ENCODE results near the gene TAS2R50.
"Not testable (repeated sequence)": the region's sequence is repeated elsewhere in the genome, so short reads cannot be mapped to it uniquely, and the experiment has no call there.

Gene TAS2R50

GRCh38 chr12:10986812-10987211 lies at the start of gene TAS2R50:
TAS2R50 (minus strand) TSS chr12:10986912; CDS start chr12:10986860, 52 bp downstream.
- peaks cover 8% of the 10 kb centered on the region; the same call in 1 of the 2 replicates for H3K36me3 ChIP-seq
- no peak within 1 kb of the TSS for H3K4me3 ChIP-seq
- no peak within 1 kb of the TSS for H3K4me2 ChIP-seq
- no peak for TF ChIP-seq Cebpa-rat (IDR thresholded peaks at IDR 0.05)
- H4K20me1 ChIP-seq: peaks cover 10% of the 10 kb centered on the region; the same call in 1 of the 2 replicates
- no peak within 1 kb of the TSS for H3K9ac ChIP-seq
- H3K27me3 ChIP-seq: no peaks in the 10 kb centered on the region
- no peak within 1 kb of the TSS for H3K27ac ChIP-seq
- H3K9me3 ChIP-seq: peaks cover 10% of the 10 kb centered on the region
- H3K4me1 ChIP-seq: peaks cover 15% of the 10 kb centered on the region

- H3K4me1 ChIP-seq, H4K20me1 ChIP-seq, H3K4me3 ChIP-seq, H3K9ac ChIP-seq, H3K27ac ChIP-seq, H3K27me3 ChIP-seq, H3K9me3 ChIP-seq, H3K4me2 ChIP-seq: not testable (repeated sequence)
- H3K36me3 ChIP-seq: peaks cover 25% of the 10 kb centered on the region
Observed at GRCh38 chr12:11033959-11034358, 47.2 kb upstream of the TAS2R50 start.

GRCh38 chr12:11031307-11031706 lies 44.6 kb upstream of the TAS2R50 start, which contains the start of gene TAS2R31:
TAS2R31 (minus strand) TSS chr12:11031407; CDS start chr12:11031335, 72 bp downstream.
- Histone ChIP-seq H3K27me3 (no peaks in the 10 kb centered on the region), H3K27ac (no peak within 1 kb of the TSS), H3K4me3 (no peak within 1 kb of the TSS), H3K4me2 (no peak within 1 kb of the TSS), H3K9me3 (peaks cover 5% of the 10 kb centered on the region), H3K4me1 (no peaks in the 10 kb centered on the region), H3K36me3 (peaks cover 38% of the 10 kb centered on the region), H3K9ac (no peak within 1 kb of the TSS), H4K20me1 (no peaks in the 10 kb centered on the region)
- no peak for TF ChIP-seq Cebpa-rat (IDR thresholded peaks at IDR 0.05)

- peaks cover 24% of the 10 kb centered on the region for H3K36me3 ChIP-seq
- H3K27me3 ChIP-seq: no peaks in the 10 kb centered on the region
- no peak overlapping the region for H3K4me2 ChIP-seq
- no peak for TF ChIP-seq Cebpa-rat (IDR thresholded peaks at IDR 0.05)
- H4K20me1 ChIP-seq: no peaks in the 10 kb centered on the region
- H3K27ac ChIP-seq: no peak overlapping the region
- peaks cover 15% of the 10 kb centered on the region for H3K9me3 ChIP-seq
- H3K4me3 ChIP-seq: no peak overlapping the region
- no peaks in the 10 kb centered on the region for H3K4me1 ChIP-seq
- no peak overlapping the region for H3K9ac ChIP-seq
Observed at GRCh38 chr12:11026118-11026517, 39.4 kb upstream of the TAS2R50 start.

- H4K20me1 ChIP-seq: no peaks in the 10 kb centered on the region
- no peak overlapping the region for H3K4me2 ChIP-seq
- no peak overlapping the region for H3K4me3 ChIP-seq
- peaks cover 3% of the 10 kb centered on the region; the same call in 1 of the 2 replicates for H3K4me1 ChIP-seq
- H3K27ac ChIP-seq: no peak overlapping the region
- TF ChIP-seq Cebpa-rat (IDR thresholded peaks at IDR 0.05): no peak
- H3K36me3 ChIP-seq: peaks cover 24% of the 10 kb centered on the region
- no peak overlapping the region for H3K9ac ChIP-seq
- H3K9me3 ChIP-seq: peaks cover 15% of the 10 kb centered on the region
- no peaks in the 10 kb centered on the region for H3K27me3 ChIP-seq
Observed at GRCh38 chr12:11023387-11023786, 36.7 kb upstream of the TAS2R50 start.

- H3K9me3 ChIP-seq: peaks cover 15% of the 10 kb centered on the region
- H3K36me3 ChIP-seq: peaks cover 16% of the 10 kb centered on the region
- H4K20me1 ChIP-seq: no peaks in the 10 kb centered on the region
- H3K4me3 ChIP-seq: no peak within 1 kb of the TSS
- H3K27ac ChIP-seq: no peak within 1 kb of the TSS
- no peaks in the 10 kb centered on the region for H3K27me3 ChIP-seq
- no peak within 1 kb of the TSS for H3K4me2 ChIP-seq
- TF ChIP-seq Cebpa-rat (IDR thresholded peaks at IDR 0.05): no peak
- peaks cover 12% of the 10 kb centered on the region for H3K4me1 ChIP-seq
- H3K9ac ChIP-seq: no peak within 1 kb of the TSS
Observed at GRCh38 chr12:11022520-11022919, 35.8 kb upstream of the TAS2R50 start, which contains the start of gene TAS2R19. TAS2R19 (minus strand) TSS chr12:11022620; CDS start chr12:11022571, 49 bp downstream.

GRCh38 chr12:11016937-11017336 lies 30.2 kb upstream of the TAS2R50 start:
- peaks cover 18% of the 10 kb centered on the region for H3K4me1 ChIP-seq
- H3K27ac ChIP-seq: no peak overlapping the region
- H3K9me3 ChIP-seq: no peaks in the 10 kb centered on the region
- no peak overlapping the region for H3K4me3 ChIP-seq
- no peaks in the 10 kb centered on the region for H4K20me1 ChIP-seq
- no peaks in the 10 kb centered on the region for H3K27me3 ChIP-seq
- peaks cover 14% of the 10 kb centered on the region for H3K36me3 ChIP-seq
- H3K4me2 ChIP-seq: no peak overlapping the region
- H3K9ac ChIP-seq: no peak overlapping the region
- no peak for TF ChIP-seq Cebpa-rat (IDR thresholded peaks at IDR 0.05)

- Histone ChIP-seq H3K4me3 (no peak overlapping the region), H4K20me1 (no peaks in the 10 kb centered on the region)
- TF ChIP-seq Cebpa-rat (IDR thresholded peaks at IDR 0.05): no peak
Observed at GRCh38 chr12:11015775-11016430, 29.2 kb upstream of the TAS2R50 start.

GRCh38 chr12:11014234-11014633 lies 27.5 kb upstream of the TAS2R50 start:
- no peak overlapping the region for H3K4me2 ChIP-seq
- TF ChIP-seq Cebpa-rat (IDR thresholded peaks at IDR 0.05): no peak

More at GRCh38 chr12:11015775-11016430, 29.2 kb upstream of the TAS2R50 start:
- Histone ChIP-seq H3K4me1 (peaks cover 18% of the 10 kb centered on the region), H3K4me2 (no peak overlapping the region), H3K9me3 (no peaks in the 10 kb centered on the region), H3K27ac (no peak overlapping the region), H3K27me3 (no peaks in the 10 kb centered on the region), H3K36me3 (peaks cover 14% of the 10 kb centered on the region), H3K9ac (no peak overlapping the region)

GRCh38 chr12:11007608-11008007 lies 20.9 kb upstream of the TAS2R50 start:
- Histone ChIP-seq H3K4me1 (no peaks in the 10 kb centered on the region), H3K4me3 (no peak overlapping the region), H3K36me3 (0 out of 2 replicates have a peak, but pooled peaks cover 2% of the 10 kb centered on the region), H3K4me2 (no peak overlapping the region), H3K9me3 (no peaks in the 10 kb centered on the region), H3K27me3 (no peaks in the 10 kb centered on the region), H3K9ac (no peak overlapping the region), H3K27ac (no peak overlapping the region), H4K20me1 (no peaks in the 10 kb centered on the region)
- TF ChIP-seq Cebpa-rat (IDR thresholded peaks at IDR 0.05): no peak

More at GRCh38 chr12:11014234-11014633, 27.5 kb upstream of the TAS2R50 start:
- peaks cover 18% of the 10 kb centered on the region for H3K4me1 ChIP-seq
- no peak overlapping the region for H3K27ac ChIP-seq
- H3K36me3 ChIP-seq: peaks cover 14% of the 10 kb centered on the region
- H3K4me3 ChIP-seq: no peak overlapping the region
- H4K20me1 ChIP-seq: no peaks in the 10 kb centered on the region
- no peaks in the 10 kb centered on the region for H3K9me3 ChIP-seq
- no peaks in the 10 kb centered on the region for H3K27me3 ChIP-seq
- H3K9ac ChIP-seq: no peak overlapping the region
